Brain pericyte (primary cell): ENCODE data around the gene U2AF1L4.

Experiments
- DNase-seq: peaks from one replicate; pipeline ENCODE4 v3.0.0-alpha.2; 2012; ENCODE audit warnings: low read depth, low spot score

Gene U2AF1L4

GRCh38 chr19:35712567-35713505, 32.4 kb downstream of the U2AF1L4 start:
- no peak for DNase-seq

GRCh38 chr19:35710784-35711723, 34.2 kb downstream of the U2AF1L4 start:
- DNase-seq, result no peak

GRCh38 chr19:35708391-35708790, 36.8 kb downstream of the U2AF1L4 start:
- no peak for DNase-seq

GRCh38 chr19:35704218-35704617, 41.0 kb downstream of the U2AF1L4 start, which contains the start of gene ZBTB32:
TSS of gene ZBTB32 (plus strand) at chr19:35704558. CDS start at chr19:35714627, 10,069 bp downstream.
- DNase-seq, result no peak

- DNase-seq, result no peak
Measured at GRCh38 chr19:35703343-35703742, 41.9 kb downstream of the U2AF1L4 start.

- peak; percentile 90 for DNase-seq
Measured at GRCh38 chr19:35702223-35703012, 42.8 kb downstream of the U2AF1L4 start.

GRCh38 chr19:35696835-35697234, 48.4 kb downstream of the U2AF1L4 start:
- DNase-seq, result no peak

- DNase-seq, result no peak
Measured at GRCh38 chr19:35695895-35696422, 49.3 kb downstream of the U2AF1L4 start.

GRCh38 chr19:35693835-35694599, 51.2 kb downstream of the U2AF1L4 start:
- peak; percentile 41 for DNase-seq

GRCh38 chr19:35693422-35693821, 51.8 kb downstream of the U2AF1L4 start:
- no peak for DNase-seq
